Stomach (tissue), 4 donors: ENCODE results near the gene PLPPR3.

Experiments used
- EP300 ChIP-seq: sonication (generic); formaldehyde crosslinking; IDR thresholded peaks from one replicate; pipeline ENCODE4 v1.6.1; 2017; ENCODE audit warnings: antibody characterized with exemption
- POLR2A ChIP-seq, 4 donors: fragments of 450-650 bp; IDR thresholded peaks; one replicate each; pipeline ENCODE4 v1.6.1; 2016; ENCODE audit warnings: antibody characterized with exemption in 4 of 4, control low read depth in 2 of 4, mild to moderate bottlenecking in 1 of 4, moderate library complexity in 1 of 4
- POLR2AphosphoS5 ChIP-seq, 3 donors: sonication (generic); formaldehyde crosslinking; IDR thresholded peaks; one replicate each; pipeline ENCODE4 v1.6.1; 2016; ENCODE audit warnings: antibody characterized with exemption in 3 of 3
- TF ChIP-seq, protein P1 (sequence below), 7 experiments: fragments of 450-650 bp in 4 of 7; fragments of 200-600 bp in 3 of 7; sonication (generic) in 3 of 7; IDR thresholded peaks; one replicate each; pipeline ENCODE4 v1.5.1; 2016 to 2019; ENCODE audit warnings: antibody characterized with exemption in 7 of 7, control low read depth in 2 of 7, mild to moderate bottlenecking in 1 of 7

DNA sequence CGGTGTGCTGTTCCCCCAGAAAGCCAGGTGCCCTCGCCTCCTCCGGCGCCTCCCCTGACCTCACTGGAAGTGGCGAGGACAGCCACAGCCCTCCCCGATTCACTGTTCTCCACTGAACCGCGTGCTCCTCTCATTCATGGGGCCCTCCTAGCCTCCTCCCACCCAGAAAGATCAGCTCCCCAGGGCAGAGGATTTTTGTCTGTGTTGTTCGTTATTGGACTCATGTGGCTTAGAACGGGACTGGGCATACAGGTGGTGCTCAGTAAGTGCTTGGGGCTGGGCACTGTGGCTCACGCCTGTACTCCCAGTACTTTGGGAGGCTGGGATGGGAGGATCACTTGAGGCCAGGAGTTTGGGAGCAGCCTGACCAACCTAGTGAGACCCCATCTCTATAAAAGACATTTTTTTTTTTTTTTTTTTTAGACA lies 22.8 kb upstream of the PLPPR3 start:
- TF ChIP-seq, protein P1, sequence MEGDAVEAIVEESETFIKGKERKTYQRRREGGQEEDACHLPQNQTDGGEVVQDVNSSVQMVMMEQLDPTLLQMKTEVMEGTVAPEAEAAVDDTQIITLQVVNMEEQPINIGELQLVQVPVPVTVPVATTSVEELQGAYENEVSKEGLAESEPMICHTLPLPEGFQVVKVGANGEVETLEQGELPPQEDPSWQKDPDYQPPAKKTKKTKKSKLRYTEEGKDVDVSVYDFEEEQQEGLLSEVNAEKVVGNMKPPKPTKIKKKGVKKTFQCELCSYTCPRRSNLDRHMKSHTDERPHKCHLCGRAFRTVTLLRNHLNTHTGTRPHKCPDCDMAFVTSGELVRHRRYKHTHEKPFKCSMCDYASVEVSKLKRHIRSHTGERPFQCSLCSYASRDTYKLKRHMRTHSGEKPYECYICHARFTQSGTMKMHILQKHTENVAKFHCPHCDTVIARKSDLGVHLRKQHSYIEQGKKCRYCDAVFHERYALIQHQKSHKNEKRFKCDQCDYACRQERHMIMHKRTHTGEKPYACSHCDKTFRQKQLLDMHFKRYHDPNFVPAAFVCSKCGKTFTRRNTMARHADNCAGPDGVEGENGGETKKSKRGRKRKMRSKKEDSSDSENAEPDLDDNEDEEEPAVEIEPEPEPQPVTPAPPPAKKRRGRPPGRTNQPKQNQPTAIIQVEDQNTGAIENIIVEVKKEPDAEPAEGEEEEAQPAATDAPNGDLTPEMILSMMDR (IDR thresholded peaks at IDR 0.05), result no peak
- TF ChIP-seq POLR2A (IDR thresholded peaks at IDR 0.05) (no peak), POLR2AphosphoS5 (IDR thresholded peaks at IDR 0.05) (no peak), EP300 (no peak)
